Measurements from ENCODE around the gene NAB2.

NAB2 gene

DNA sequence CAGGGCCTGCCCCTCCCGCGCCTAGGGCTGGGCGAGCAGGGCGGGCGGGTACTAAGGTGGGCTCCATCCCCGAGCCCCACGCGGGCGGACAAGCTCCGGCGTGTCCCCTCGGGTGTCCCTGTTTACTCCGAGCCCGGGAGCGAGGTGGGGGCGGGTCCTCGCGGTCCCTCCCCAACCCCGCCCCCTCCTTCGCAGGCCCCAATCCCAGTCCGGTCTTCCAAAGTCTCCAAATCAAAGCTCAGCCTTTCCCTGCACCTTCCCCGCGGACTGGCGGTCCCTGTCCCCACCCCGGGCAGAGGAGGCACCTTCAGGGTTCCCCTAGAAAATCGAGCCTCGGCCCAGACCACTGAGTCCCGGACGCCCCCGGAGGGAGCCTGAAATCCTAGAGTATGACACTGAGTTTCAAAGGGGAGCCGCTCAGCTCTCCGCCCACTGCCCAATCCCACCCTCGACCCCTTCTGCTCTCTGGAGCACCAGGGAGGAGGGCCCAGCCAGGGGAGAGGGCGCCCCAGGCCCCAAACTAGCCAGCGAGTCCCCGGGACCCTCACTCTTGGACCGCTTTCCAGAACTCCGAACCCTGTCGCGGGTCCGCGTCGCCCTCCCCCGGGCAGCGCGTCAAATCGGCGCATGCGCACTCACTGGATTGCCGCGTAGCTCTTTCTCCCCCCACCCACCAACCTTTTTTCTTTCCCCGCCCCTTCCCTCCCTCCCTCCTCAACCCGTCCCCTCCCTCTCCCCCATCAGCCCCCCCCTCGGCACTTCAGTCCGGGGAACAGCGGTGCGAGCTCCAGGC is 39.0 kb downstream of the NAB2 start, which contains the start of gene LRP1:
LRP1 (plus strand) TSS at position 758 of the 793 bp plus-strand sequence. CDS start 482 bp downstream, outside the sequence.
- H3K4me3 ChIP-seq, result peak within 1 kb of the TSS; percentile 46 to 82 (median 62)
- H3K27ac ChIP-seq, result peak within 1 kb of the TSS; percentile 69 to 97 (median 92)

DNA sequence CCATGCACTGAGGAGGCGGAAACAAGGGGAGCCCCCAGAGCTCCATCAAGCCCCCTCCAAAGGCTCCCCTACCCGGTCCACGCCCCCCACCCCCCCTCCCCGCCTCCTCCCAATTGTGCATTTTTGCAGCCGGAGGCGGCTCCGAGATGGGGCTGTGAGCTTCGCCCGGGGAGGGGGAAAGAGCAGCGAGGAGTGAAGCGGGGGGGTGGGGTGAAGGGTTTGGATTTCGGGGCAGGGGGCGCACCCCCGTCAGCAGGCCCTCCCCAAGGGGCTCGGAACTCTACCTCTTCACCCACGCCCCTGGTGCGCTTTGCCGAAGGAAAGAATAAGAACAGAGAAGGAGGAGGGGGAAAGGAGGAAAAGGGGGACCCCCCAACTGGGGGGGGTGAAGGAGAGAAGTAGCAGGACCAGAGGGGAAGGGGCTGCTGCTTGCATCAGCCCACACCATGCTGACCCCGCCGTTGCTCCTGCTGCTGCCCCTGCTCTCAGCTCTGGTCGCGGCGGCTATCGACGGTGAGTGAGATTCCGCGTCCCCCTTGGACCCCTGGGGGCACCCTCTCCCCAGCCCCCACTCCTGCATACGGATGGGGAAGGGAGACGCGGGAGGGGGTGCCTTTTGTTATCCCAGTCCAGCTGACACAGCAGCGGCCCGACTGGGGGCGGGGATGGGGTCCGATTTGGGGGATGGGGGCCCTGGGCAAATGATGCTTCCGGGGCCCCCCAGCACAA is 39.8 kb downstream of the NAB2 start:
- Histone ChIP-seq H3K4me3 (peak overlapping the region; percentile 46 to 82 (median 62)), H3K27ac (peak overlapping the region; percentile 17 to 97 (median 92))

DNA sequence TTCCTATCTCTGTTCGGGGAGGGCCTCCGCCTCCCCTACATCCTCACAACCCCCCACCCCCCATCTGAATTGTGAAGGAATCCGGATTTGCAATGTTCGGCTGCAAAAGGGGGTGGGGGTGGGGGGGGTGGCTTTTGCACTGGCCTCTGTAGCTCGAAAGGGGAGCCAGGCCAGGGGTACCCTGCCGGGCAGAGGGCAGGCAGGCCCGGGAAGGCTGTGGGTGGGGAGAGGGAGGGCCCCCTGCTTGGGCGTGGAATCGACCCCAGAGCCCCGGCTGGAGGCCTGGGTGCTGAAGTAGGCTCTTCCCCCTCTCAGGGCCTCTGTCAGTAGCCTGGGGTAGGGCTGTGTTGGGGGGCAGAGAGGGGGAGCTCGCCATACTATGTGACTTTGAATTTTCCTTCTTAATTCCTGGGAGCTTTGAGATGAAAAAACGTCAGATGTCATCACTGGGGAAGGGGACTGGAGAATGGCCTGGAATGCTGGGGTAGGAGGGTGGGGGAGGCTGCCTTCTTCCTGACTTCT is 40.5 kb downstream of the NAB2 start:
- peak overlapping the region; percentile 17 to 97 (median 92) for H3K27ac ChIP-seq
- peak overlapping the region; percentile 46 to 82 (median 62) for H3K4me3 ChIP-seq

DNA sequence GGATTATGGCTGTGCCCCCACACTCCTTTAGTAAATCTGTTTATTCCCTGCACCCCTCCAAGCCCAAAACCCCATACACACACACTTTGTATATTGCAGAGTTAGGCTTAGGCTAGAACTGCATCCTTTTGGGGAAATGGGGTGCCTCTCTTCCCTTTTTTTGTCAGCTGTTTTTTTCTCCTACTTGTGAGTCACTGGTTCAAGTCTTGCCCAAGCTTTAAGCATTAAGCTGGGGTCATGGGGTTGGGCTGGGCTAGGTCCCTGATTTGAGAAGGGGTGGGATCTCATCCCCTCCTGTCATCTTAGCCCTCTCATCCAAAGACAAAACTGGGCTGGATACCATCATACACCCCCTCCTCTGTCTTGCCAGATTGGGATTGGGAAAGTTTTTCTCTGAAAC is 41.0 kb downstream of the NAB2 start:
- Histone ChIP-seq H3K4me3 (peak overlapping the region; percentile 46 to 82 (median 62)), H3K27ac (peak overlapping the region in 20 of 21 experiments; percentile 17 to 97 (median 92))

DNA sequence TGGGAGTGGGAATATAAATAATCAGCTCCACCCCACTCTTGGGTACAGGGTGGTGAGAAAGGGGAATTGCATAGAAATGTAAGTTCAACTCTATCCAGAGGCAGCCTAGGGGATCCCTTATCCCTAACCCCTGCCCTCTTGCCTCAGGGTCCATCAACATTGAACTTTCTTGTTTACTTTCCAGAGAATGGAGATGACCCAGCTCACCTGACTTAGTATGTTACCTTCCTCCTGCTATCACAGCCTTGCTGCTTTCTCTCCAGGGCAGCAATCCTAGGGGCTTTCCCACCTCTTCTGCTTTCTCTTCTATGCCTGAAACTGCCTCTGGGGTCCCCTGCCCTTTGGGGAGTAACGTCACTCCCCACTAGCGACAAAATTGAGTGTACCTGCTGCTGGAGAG is 42.0 kb downstream of the NAB2 start:
- Histone ChIP-seq H3K4me3 (peak overlapping the region in 4 of 7 experiments; percentile 25 to 82 (median 54)), H3K27ac (peak overlapping the region in 17 of 21 experiments; percentile 16 to 97 (median 89))

DNA sequence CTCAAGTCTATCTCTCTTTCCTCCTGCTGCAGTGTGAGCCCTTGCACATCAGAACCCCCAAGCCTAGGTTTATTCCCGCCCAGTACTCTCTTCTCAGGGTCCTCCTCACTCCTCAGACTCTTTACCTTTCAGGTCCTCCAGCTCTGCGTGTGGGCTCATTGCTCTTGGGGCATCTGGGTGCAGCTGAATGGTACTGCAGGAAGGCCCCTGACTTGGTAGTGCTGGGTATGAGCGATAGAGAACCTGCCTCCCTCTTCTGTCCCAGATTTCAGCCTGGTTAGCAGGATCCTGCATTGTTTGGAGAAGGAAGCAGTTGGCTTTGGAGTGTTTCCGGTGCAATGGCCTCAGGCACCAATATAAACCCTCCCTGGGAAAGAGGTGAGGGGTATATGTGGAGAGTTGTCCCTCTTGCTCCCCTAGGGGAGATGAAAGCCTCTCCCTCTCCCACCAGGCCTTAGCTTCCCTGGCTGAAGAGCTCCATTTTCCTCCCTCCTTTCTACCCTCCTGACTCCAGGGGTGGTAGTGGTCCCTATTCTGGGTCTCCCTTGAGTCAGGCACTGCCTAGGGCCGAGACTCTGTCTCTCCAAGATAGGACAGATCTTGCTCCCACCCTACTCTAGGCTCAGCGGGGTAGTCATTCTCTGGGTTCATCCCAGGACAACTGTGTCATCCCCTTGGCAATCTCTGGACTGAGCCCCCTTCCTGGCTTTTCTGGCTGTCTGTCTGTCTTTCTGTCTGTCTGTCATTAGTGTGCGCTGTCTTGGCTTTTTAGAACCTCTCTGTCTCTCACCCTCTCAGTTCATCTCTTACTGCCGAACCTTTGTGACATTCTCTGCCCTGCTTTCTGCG is 43.2 kb downstream of the NAB2 start:
- Histone ChIP-seq H3K27ac (peak overlapping the region in 20 of 21 experiments; percentile 35 to 95 (median 68)), H3K4me3 (peak overlapping the region in 2 of 7 experiments; percentile 1 to 4)

DNA sequence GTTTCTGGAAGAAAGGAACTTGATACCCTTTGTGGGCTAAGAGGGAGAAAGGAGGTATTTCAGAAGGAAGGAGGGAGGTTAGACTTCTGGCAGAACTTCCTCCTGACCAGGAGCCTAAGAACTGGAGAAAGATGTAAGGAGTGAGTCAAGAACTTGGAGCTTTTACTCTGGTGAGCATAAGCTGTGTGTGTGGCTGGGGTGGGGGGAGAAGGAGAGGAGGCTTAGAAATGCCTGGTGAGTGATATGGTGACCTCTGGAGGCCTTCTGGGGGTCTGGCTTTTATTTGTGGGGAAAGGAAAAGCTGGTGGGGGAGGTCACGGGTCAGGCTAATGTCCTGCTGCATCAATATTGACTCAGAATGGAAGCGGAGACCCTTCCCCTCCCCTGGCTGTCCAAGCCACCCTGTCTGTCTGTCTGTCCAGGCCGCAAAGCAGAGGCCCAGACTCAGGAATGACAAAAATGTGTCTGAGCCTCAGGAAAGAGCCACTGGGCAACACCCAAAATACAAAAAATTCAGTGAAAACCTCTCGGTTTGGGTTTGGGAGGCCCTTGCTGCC is 44.2 kb downstream of the NAB2 start:
- Histone ChIP-seq H3K27ac (peak overlapping the region in 19 of 21 experiments; percentile 40 to 95 (median 68)), H3K4me3 (peak overlapping the region in 1 of 7 experiments; percentile 4)

DNA sequence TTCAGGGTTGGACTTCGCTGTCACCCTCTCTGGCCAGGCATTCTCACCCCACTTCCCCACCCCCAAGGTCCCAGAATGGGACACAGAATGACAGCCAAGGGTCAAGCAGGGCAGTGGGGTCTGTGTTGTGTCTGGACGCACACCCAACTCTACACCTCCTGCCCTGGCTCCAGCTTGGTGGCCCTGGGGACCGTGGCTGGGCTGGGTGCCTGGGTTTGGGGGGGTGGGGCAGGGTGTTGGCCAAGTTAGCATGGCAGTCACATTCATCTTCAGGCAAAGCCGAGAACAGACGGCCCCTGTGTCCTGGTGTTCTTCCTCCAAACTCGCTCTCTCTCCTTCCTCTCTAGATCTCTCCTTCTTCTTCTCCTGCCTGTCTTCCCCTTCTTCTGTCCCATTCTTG is 45.0 kb downstream of the NAB2 start:
- H3K27ac ChIP-seq, result peak overlapping the region in 18 of 21 experiments; percentile 40 to 95 (median 70)
- H3K4me3 ChIP-seq, result no peak overlapping the region

DNA sequence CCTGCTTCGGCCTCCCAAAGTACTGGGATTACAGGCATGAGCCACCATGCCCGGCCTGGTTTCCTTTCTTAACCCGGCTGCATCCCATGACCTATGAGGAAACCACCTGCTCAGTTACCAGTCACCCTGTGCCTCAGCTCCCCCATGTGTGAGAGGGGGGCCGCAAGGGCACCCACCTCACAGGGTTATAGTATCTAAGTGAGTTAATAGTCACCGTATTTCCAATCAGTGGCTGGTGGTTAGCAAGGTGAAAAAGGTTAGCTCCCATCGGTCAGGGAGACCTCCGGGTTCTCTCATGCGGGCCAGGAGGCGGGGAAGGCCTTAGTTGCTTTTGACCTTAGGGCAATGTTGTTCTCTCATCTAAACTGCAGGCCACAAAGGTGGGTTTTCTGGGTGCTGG is 46.0 kb downstream of the NAB2 start:
- no peak overlapping the region for H3K4me3 ChIP-seq
- peak overlapping the region in 20 of 21 experiments; percentile 17 to 95 (median 73) for H3K27ac ChIP-seq

DNA sequence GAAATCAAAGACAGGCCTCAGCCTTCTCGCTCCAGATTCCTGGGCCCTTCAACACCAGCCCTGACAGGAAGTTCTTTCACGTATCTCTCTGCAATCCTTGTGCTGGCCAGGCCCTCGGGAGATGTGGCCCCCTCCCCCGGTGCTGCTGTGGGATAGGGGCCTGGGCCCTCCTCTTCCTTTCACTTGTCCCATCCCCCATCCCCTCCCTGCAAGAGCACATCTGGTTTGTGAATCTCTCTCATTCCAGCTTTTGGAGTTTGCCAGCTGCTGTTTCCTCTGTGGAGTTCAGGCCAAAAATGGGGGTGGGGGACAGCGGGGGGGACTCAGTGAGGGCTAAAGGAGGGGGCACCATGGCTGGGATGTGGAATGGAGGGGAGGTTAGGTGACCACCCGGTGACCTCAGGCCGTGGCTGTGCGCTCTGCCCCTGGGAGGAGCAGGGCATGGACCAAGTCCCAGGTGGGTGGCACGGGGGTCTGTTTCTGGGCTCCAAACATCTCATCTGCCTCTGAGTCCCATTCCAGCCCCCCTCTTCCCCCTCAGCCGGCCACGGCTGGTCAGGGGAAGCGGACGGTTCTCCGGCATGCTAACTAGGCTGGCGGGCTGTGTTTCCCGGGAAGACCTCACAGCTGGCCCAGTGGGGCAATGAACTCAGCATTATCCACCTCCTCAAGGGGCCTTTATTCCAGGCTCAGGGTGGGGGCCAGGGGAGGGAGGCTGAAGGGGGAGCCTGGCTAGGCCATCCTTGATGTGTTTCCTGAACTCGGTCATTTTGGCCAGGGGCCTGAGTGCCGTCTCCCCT is 46.8 kb downstream of the NAB2 start:
- Histone ChIP-seq H3K27ac (peak overlapping the region; percentile 34 to 95 (median 71)), H3K4me3 (peak overlapping the region in 1 of 7 experiments; percentile 5)

DNA sequence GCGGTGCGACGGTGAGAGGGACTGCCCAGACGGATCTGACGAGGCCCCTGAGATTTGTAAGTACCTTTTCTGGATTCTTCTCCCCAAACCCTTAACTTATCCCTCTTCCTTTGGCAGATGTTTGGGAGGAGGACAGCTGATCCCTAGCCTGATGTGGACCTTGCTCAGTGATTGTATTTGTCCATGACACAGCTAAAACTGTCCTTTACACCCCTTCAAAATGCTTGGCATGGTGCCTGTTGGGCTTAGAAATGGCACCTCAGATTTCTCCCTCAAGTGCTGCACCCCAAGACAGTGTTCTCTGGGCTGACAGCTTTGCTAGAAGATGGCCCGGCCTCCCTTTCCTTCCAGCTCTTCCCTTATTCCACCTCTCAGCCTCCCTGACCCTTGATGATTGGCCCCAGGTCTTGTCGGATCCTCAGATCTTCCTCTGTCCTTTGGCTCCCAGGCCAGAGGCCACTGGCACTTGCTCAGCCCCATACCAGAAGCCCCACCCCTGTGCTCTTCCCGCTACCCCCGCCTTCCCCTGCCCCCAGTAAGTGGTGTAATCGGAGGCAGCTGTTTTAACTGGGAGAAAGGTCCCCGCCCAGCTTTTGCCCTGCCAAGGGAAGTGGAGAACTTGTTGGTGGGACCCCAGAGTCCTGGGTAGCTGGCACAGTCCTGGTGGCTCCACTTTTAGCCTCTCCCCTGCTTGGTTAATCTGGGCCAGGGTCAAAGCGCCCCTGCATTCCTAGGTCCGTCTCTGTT is 49.8 kb downstream of the NAB2 start:
- H3K4me3 ChIP-seq, result no peak overlapping the region
- H3K27ac ChIP-seq, result peak overlapping the region in 17 of 21 experiments; percentile 13 to 94 (median 64)

DNA sequence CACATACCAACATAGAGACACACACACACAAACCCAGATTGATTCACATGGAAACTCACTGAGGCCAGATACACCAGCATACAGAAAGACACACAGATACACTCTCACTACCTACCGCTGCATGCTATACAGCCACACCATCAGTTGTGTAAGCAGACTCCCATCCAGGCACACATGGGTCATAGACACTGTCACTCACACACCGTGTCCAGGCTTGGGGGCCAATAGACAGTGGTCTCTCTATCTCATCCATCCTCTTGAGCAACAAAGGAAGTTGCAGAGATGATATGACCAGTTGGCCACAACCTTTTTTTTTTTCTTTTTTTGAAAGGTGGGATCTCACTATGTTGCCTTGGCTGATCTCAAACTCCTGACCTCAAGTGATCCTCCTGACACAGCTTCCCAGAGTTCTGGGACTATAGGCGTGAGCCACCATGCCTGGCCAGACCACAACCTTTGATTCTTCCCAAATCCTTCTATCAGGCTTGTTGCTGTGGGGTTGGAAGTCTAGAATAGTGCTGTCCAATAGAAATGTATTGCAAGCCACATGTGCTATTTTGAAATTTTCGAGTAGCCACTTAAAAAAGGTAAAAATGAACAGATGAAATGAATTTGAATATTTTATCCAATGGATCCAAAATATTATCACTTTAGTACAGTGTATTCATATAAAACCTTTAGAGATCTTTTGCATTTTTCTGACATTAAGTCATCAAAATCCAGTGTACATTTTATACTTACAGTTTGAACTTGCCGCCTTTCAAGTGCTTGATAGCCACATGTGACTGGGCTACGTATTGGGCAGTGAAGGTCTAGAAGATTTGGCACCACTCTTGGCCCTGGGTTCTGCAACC is 51.1 kb downstream of the NAB2 start:
- Histone ChIP-seq H3K27ac (peak overlapping the region in 8 of 21 experiments; percentile 18 to 94 (median 60)), H3K4me3 (no peak overlapping the region)

DNA sequence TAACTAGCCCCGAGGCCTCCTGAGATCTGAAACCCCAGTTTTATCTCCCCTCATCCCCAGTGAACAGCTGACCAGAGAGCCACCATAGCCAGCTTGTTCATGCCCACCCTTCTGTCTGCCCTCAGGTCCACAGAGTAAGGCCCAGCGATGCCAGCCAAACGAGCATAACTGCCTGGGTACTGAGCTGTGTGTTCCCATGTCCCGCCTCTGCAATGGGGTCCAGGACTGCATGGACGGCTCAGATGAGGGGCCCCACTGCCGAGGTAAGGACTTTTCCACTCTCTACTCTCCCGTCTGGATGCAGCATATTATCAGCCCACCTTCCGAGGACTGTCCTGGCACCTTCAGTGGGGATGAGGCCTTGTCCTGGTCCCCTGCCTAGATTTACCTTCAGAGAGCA is 52.3 kb downstream of the NAB2 start:
- no peak overlapping the region for H3K4me3 ChIP-seq
- peak overlapping the region in 9 of 21 experiments; percentile 2 to 65 (median 32) for H3K27ac ChIP-seq

DNA sequence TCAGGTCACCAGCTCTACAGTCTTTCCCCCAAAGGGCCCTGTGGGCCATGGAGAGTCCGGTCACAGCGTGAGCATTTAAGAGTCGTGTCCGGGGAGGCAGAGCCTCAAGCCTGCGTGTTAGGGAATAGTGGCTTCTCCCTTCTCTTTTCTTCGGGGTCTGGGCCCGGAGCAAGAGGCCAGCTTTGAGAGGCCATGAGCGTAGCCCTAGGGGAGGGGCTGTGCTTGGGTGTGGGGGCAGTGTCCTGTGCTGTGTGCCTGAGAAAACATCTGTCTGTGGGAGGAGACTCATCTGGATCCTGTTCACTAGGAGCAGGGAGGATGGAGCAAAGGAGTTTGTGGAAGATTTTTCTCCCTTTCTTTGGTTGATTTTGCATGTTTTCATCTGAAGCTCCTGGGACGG is 53.2 kb downstream of the NAB2 start:
- peak overlapping the region in 11 of 21 experiments; percentile 2 to 65 (median 26) for H3K27ac ChIP-seq

DNA sequence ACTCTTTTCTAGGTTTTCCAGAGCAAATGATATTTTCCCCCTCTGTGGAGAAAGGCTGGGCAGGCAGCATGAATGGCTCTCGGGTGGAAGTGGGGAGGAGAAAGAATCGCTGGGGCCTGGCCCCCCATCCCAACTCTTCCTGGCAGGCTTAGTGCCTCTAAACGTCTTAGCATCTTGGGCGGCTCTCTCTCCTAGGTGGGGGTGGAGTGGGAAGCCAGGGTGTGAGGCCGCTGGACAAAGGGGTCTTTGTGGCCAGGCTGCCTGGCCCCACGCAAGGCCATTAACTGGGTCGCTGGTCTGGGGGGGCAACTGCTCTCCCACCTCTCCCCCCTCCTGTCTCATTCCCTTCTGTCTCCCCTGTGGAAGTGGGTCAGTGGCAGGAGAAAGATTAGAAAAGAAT is 53.8 kb downstream of the NAB2 start:
- H3K4me3 ChIP-seq, result no peak overlapping the region
- H3K27ac ChIP-seq, result peak overlapping the region in 10 of 21 experiments; percentile 9 to 76 (median 31)

More for the DNA sequence above, 53.2 kb downstream of the NAB2 start:
- no peak overlapping the region for H3K4me3 ChIP-seq

DNA sequence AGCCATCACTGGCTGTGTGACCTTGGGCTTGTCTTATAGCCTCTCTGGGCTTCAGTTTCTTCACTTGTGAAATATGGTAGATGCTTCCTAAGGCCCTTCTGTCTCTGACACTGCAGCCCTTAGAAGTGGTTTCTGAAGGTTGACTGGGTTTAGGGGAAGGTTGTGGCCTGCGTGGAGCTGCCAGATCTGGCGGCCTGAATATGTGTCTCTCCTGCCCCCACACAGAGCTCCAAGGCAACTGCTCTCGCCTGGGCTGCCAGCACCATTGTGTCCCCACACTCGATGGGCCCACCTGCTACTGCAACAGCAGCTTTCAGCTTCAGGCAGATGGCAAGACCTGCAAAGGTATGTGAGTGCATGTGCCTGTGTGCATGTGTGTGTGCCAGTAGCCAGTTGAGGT is 54.5 kb downstream of the NAB2 start:
- Histone ChIP-seq H3K27ac (peak overlapping the region in 6 of 21 experiments; percentile 13 to 76 (median 36)), H3K4me3 (no peak overlapping the region)

Measured in skin epidermis (tissue), 12 donors.